Spleen (tissue), 11 donors: Measurements from ENCODE around the gene RPLP2. TPM values are rescaled to one million over a fixed set of nuclear protein-coding genes. Genes with fewer than 3 reads are reported as not detected.

ENCODE experiments used
- DNase-seq: peaks from one replicate; pipeline ENCODE4 v3.0.0-alpha.2; 2020
- H3K27ac ChIP-seq, 8 donors: fragments of 200-600 bp; sonication (generic) in 7 of 8; 1 replicate in 4 of 8; 2 replicates in 4 of 8; pipeline versions ENCODE4 v1.5.0 to v1.8.0; 2016 to 2021; ENCODE audit warnings: inconsistent platforms in 4 of 8, mild to moderate bottlenecking in 4 of 8, moderate library complexity in 1 of 8
- H3K27me3 ChIP-seq, 7 donors: fragments of 200-600 bp; sonication (generic) in 6 of 7; replicated peaks in 1 of 7; 1 replicate in 4 of 7; 2 replicates in 3 of 7; pipeline versions ENCODE4 v1.5.0 to v1.8.0; 2016 to 2021; ENCODE audit warnings: inconsistent platforms in 3 of 7, mild to moderate bottlenecking in 1 of 7
- H3K36me3 ChIP-seq, 6 donors: fragments of 200-600 bp; sonication (generic) in 5 of 6; 1 replicate in 4 of 6; 2 replicates in 2 of 6; pipeline versions ENCODE4 v1.5.0 to v1.8.0; 2016 to 2021; ENCODE audit warnings: inconsistent platforms in 2 of 6
- H3K4me1 ChIP-seq, 6 donors: fragments of 200-600 bp; sonication (generic) in 5 of 6; 1 replicate in 3 of 6; 2 replicates in 3 of 6; pipeline versions ENCODE4 v1.5.0 to v1.8.0; 2016 to 2021; ENCODE audit warnings: inconsistent platforms in 3 of 6
- H3K4me3 ChIP-seq, 8 donors: fragments of 200-600 bp; sonication (generic) in 7 of 8; 1 replicate in 4 of 8; 2 replicates in 4 of 8; pipeline versions ENCODE4 v1.5.0 to v1.8.0; 2016 to 2021; ENCODE audit warnings: inconsistent platforms in 4 of 8, mild to moderate bottlenecking in 4 of 8, moderate library complexity in 2 of 8
- H3K9me3 ChIP-seq, 8 donors: fragments of 200-600 bp; sonication (generic) in 7 of 8; 1 replicate in 4 of 8; 2 replicates in 4 of 8; pipeline versions ENCODE4 v1.5.0 to v1.8.0; 2016 to 2021; ENCODE audit warnings: inconsistent platforms in 4 of 8
- POLR2A ChIP-seq, 3 donors: fragments of 450-650 bp; IDR thresholded peaks; one replicate each; pipeline ENCODE4 v1.5.1; 2017; ENCODE audit warnings: antibody characterized with exemption in 3 of 3, mild to moderate bottlenecking in 1 of 3
- POLR2AphosphoS5 ChIP-seq, 3 donors: sonication (generic); formaldehyde crosslinking; IDR thresholded peaks; one replicate each; pipeline ENCODE4 v1.5.1; 2017; ENCODE audit warnings: antibody characterized with exemption in 3 of 3
- WGBS, 5 donors: extraction: QIAGEN DNeasy Blood & Tissue Kit in 3 of 5; methylation state at CpG; one replicate each; pipeline versions ENCODE4 v1.1.5 to v1.1.7; 2013 to 2018; 5-methylcytosine and 5-hydroxymethylcytosine counted together
- intact Hi-C: fragments of 100-400 bp; cut with DNase I; formaldehyde crosslinking; loops from one replicate; pipeline ENCODE4 v1.15.0; 2023; ENCODE audit warnings: low total_unique reads
- polyA plus RNA-seq, 3 donors: library from polyadenylated mRNA; stranded (reverse); fragments of 200-250 nt; gene quantifications; one replicate each; pipeline ENCODE4 v1.2.1, GENCODE V29; 2013
- total RNA-seq, 7 donors: library from RNA; depleted of rRNA in 3 of 7; stranded (reverse); fragments of >200 nt in 3 of 7; fragmentation: NEBNext Ultra II Directional in 4 of 7; extraction: Animal tissue kit (Norgen Biotek cat#: 25700) in 4 of 7; gene quantifications; one replicate each; pipeline versions ENCODE4 v1.1.0 to v1.2.1, GENCODE V29; 2016 to 2021
- TF ChIP-seq, protein P1 (sequence below), 11 experiments: fragments of 200-600 bp in 7 of 11; fragments of 450-650 bp in 4 of 11; sonication (generic) in 4 of 11; IDR thresholded peaks in 8 of 11; conservative IDR thresholded peaks in 3 of 11; 1 replicate in 7 of 11; 2 replicates in 4 of 11; pipeline versions ENCODE4 v1.4.0 to v1.8.0; 2016 to 2021; ENCODE audit warnings: antibody characterized with exemption in 11 of 11, inconsistent platforms in 4 of 11, mild to moderate bottlenecking in 1 of 11
- donor health status: healthy with polysubstance abuse.
- donor health status: DM: no; HTN: no; CAD: no; lungs with moderate emphysema.
- donor health status: DM: no; HTN: no; CAD: no.
- donor health status: Bipolar disorder and iron deficiency.
- donor health status: healthy.
- donor health status: DM: no; HTN: no; CAD: no.
- donor health status: DM: yes; HTN: yes; CAD: no.

The RPLP2 gene
- total and polyA plus RNA-seq, 10 donors, result 514 to 3,944 (median 2,380) TPM

GRCh38 chr11:798093-798713, 11.6 kb upstream of the RPLP2 start, which contains the start of gene SLC25A22:
Gene SLC25A22, minus strand, starts transcription at chr11:798281. Its CDS starts 3,275 bp downstream, at chr11:795006.
- peak; percentile 41 to 66 (median 60) for TF ChIP-seq POLR2AphosphoS5 (IDR thresholded peaks at IDR 0.05)
- TF ChIP-seq, protein P1, sequence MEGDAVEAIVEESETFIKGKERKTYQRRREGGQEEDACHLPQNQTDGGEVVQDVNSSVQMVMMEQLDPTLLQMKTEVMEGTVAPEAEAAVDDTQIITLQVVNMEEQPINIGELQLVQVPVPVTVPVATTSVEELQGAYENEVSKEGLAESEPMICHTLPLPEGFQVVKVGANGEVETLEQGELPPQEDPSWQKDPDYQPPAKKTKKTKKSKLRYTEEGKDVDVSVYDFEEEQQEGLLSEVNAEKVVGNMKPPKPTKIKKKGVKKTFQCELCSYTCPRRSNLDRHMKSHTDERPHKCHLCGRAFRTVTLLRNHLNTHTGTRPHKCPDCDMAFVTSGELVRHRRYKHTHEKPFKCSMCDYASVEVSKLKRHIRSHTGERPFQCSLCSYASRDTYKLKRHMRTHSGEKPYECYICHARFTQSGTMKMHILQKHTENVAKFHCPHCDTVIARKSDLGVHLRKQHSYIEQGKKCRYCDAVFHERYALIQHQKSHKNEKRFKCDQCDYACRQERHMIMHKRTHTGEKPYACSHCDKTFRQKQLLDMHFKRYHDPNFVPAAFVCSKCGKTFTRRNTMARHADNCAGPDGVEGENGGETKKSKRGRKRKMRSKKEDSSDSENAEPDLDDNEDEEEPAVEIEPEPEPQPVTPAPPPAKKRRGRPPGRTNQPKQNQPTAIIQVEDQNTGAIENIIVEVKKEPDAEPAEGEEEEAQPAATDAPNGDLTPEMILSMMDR (IDR thresholded peaks at IDR 0.05 in 8 of 11, conservative IDR thresholded peaks at IDR 0.05 in 3 of 11), result peak; percentile 74 to 97 (median 93)
- no peak for TF ChIP-seq POLR2A (IDR thresholded peaks at IDR 0.05)
- WGBS, 5 donors, result 0 to 3% (median 3%) methylated on average over 7 to 69 of the region's 69 CpGs; no CpG with 5 or more reads in 1 of the 5 donors
- H3K27ac ChIP-seq, result peak within 1 kb of the TSS; percentile 78 to 96 (median 89)

GRCh38 chr11:799641-800316, 10.0 kb upstream of the RPLP2 start:
- Histone ChIP-seq H3K27ac (no peak overlapping the region), H3K9me3 (no peaks in the 10 kb centered on the region), H3K27me3 (no peaks in the 10 kb centered on the region), H3K4me1 (peaks cover 27 to 76% (median 55%) of the 10 kb centered on the region in 6 donors), H3K4me3 (no peak overlapping the region), H3K36me3 (peaks cover 0 to 44% (median 14%) of the 10 kb centered on the region in 6 donors)
- 92 to 97% (median 94%) methylated on average over 28 to 32 of the region's 32 CpGs for WGBS, 5 donors
- intact Hi-C loops, result no loop called here
- TF ChIP-seq POLR2A (IDR thresholded peaks at IDR 0.05) (no peak), POLR2AphosphoS5 (IDR thresholded peaks at IDR 0.05) (peak in 1 of 3 donors; percentile 8)
- DNase-seq, result no peak

More at GRCh38 chr11:798093-798713, 11.6 kb upstream of the RPLP2 start, which contains the start of gene SLC25A22:
- peaks cover 0 to 58% (median 17%) of the 10 kb centered on the region in 6 donors for H3K36me3 ChIP-seq
- H3K27me3 ChIP-seq, result no peaks in the 10 kb centered on the region
- H3K9me3 ChIP-seq, result no peaks in the 10 kb centered on the region
- H3K4me1 ChIP-seq, result peaks cover 15 to 65% (median 47%) of the 10 kb centered on the region in 6 donors
- DNase-seq, result peak; percentile 97
- intact Hi-C loops, result no loop called here
- peak within 1 kb of the TSS; percentile 44 to 96 (median 92) for H3K4me3 ChIP-seq

GRCh38 chr11:800473-800872, 9.3 kb upstream of the RPLP2 start:
- intact Hi-C loops, result no loop called here
- Histone ChIP-seq H3K27ac (no peak overlapping the region), H3K4me3 (no peak overlapping the region), H3K36me3 (peaks cover 0 to 42% (median 14%) of the 10 kb centered on the region in 6 donors), H3K9me3 (no peaks in the 10 kb centered on the region), H3K27me3 (no peaks in the 10 kb centered on the region), H3K4me1 (peaks cover 25 to 76% (median 55%) of the 10 kb centered on the region in 6 donors)
- TF ChIP-seq POLR2AphosphoS5 (IDR thresholded peaks at IDR 0.05), result no peak
- TF ChIP-seq POLR2A (IDR thresholded peaks at IDR 0.05), result no peak
- TF ChIP-seq, protein P1 (IDR thresholded peaks at IDR 0.05 in 8 of 11, conservative IDR thresholded peaks at IDR 0.05 in 3 of 11), result no peak
- 93 to 97% (median 95%) methylated on average over 8 to 30 of the region's 30 CpGs for WGBS, 5 donors
- no peak for DNase-seq

- no peak for DNase-seq
Observed at GRCh38 chr11:801097-801780, 8.5 kb upstream of the RPLP2 start.

More at GRCh38 chr11:801097-801780, 8.5 kb upstream of the RPLP2 start:
- Histone ChIP-seq H3K27me3 (no peaks in the 10 kb centered on the region), H3K27ac (no peak overlapping the region), H3K4me1 (peaks cover 21 to 74% (median 54%) of the 10 kb centered on the region in 6 donors), H3K9me3 (no peaks in the 10 kb centered on the region), H3K36me3 (peaks cover 0 to 42% (median 14%) of the 10 kb centered on the region in 6 donors), H3K4me3 (no peak overlapping the region)
- TF ChIP-seq POLR2AphosphoS5 (IDR thresholded peaks at IDR 0.05) (peak in 1 of 3 donors; percentile 6), POLR2A (IDR thresholded peaks at IDR 0.05) (no peak)
- TF ChIP-seq, protein P1 (IDR thresholded peaks at IDR 0.05 in 8 of 11, conservative IDR thresholded peaks at IDR 0.05 in 3 of 11), result no peak
- WGBS, 5 donors, result 87 to 96% (median 90%) methylated on average over 13 to 20 of the region's 20 CpGs
- intact Hi-C loops, result no loop called here
